GM12865 (cell line): ENCODE results near the gene PTPRA.

Experiments
- DNase-seq: peaks from one replicate; pipeline ENCODE4 v3.0.0; 2010; ENCODE audit warnings: low read depth
- H3K4me3 ChIP-seq: 2 replicates; pipeline ENCODE4 v1.5.1; 2011; ENCODE audit warnings: mild to moderate bottlenecking, low read depth, low read length, control low read depth
- TF ChIP-seq, protein P1 (sequence below): IDR thresholded peaks from 2 replicates; pipeline ENCODE4 v1.5.1; 2011; ENCODE audit warnings: low read length, control low read depth, low read depth, inconsistent platforms; ENCODE audit not compliant: insufficient read depth; ENCODE audit errors: missing control alignments

Gene PTPRA

DNA sequence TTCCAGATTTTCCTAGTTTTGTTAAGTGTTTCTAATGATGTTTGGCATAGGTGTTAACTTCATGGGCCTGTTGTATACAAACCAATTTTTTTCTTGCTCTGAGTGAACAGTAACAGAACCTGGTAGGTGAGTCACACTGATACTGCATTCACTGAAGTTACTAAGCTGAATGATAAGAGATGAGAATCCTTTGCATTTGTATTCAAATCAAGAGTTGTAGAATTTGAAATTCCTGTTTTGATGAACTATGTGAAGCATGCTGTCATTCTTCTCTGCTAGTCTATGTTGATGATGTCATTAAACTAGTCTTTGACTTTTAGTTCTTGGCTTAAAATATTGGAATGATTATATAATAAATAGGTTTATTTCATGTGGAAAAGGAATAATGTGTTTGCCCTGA lies 37.9 kb downstream of the PTPRA start:
- peak; percentile 14 for DNase-seq
- H3K4me3 ChIP-seq = no peak overlapping the region
- TF ChIP-seq, protein P1, sequence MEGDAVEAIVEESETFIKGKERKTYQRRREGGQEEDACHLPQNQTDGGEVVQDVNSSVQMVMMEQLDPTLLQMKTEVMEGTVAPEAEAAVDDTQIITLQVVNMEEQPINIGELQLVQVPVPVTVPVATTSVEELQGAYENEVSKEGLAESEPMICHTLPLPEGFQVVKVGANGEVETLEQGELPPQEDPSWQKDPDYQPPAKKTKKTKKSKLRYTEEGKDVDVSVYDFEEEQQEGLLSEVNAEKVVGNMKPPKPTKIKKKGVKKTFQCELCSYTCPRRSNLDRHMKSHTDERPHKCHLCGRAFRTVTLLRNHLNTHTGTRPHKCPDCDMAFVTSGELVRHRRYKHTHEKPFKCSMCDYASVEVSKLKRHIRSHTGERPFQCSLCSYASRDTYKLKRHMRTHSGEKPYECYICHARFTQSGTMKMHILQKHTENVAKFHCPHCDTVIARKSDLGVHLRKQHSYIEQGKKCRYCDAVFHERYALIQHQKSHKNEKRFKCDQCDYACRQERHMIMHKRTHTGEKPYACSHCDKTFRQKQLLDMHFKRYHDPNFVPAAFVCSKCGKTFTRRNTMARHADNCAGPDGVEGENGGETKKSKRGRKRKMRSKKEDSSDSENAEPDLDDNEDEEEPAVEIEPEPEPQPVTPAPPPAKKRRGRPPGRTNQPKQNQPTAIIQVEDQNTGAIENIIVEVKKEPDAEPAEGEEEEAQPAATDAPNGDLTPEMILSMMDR = no peak

GRCh38 chr20:2914160-2914559 lies 40.9 kb downstream of the PTPRA start:
- DNase-seq = peak; percentile 11
- H3K4me3 ChIP-seq = no peak overlapping the region
- TF ChIP-seq, protein P1 = peak; percentile 1

GRCh38 chr20:2917266-2917665 lies 44.0 kb downstream of the PTPRA start:
- TF ChIP-seq, protein P1 = no peak
- no peak for DNase-seq
- no peak overlapping the region for H3K4me3 ChIP-seq

GRCh38 chr20:2918096-2919049 lies 45.1 kb downstream of the PTPRA start:
- H3K4me3 ChIP-seq = no peak overlapping the region
- TF ChIP-seq, protein P1 = no peak
- DNase-seq = no peak

GRCh38 chr20:2919518-2920245 lies 46.4 kb downstream of the PTPRA start:
- TF ChIP-seq, protein P1 = no peak
- H3K4me3 ChIP-seq = no peak overlapping the region
- no peak for DNase-seq

DNA sequence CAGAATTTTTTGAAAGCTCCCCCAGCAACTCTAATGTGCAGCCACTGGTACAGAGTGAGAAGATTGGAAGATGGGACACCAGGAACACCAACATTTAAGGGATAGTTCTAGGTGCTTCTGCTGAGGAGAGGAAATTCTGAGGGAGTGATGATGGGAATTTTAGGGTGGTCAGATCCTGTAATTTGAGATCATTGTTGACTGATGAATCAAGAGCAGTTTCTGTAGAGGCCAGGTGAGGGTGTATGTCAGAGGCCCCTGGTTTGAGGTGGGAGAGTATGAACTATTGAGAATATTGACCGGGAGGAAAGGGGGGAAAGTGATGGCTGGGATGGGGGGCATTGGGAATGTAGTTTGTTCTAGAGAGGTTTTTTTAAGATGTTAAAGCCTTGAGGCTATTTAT lies 47.2 kb downstream of the PTPRA start:
- TF ChIP-seq, protein P1 = no peak
- no peak for DNase-seq
- no peak overlapping the region for H3K4me3 ChIP-seq
